Gastroesophageal sphincter (tissue), 4 donors: ENCODE data around the gene DGAT2. TPM values are rescaled to one million over a fixed set of nuclear protein-coding genes. Genes with fewer than 3 reads are reported as not detected.
A peak's percentile ranks its signal among the peaks of the same experiment; 100 is the strongest.

Source experiments
- ATAC-seq: fragments of 150-250 bp; one replicate; pipeline ENCODE4 v1.9.1; 2016; ENCODE audit warnings: mild to moderate bottlenecking, moderate library complexity
- H3K27ac ChIP-seq, 4 donors: fragments of 200-600 bp; sonication (generic) in 3 of 4; 1 replicate in 3 of 4; 2 replicates in 1 of 4; pipeline ENCODE4 v1.5.1; 2016 to 2019
- H3K27me3 ChIP-seq: fragments of 200-600 bp; sonication (generic); one replicate; pipeline ENCODE4 v1.5.1; 2019
- H3K36me3 ChIP-seq, 2 donors: fragments of 200-600 bp; sonication (generic); one replicate each; pipeline ENCODE4 v1.5.1; 2019; ENCODE audit warnings: control low read depth in 1 of 2
- H3K4me1 ChIP-seq, 3 donors: fragments of 200-600 bp; sonication (generic); 1 replicate in 2 of 3; 2 replicates in 1 of 3; pipeline ENCODE4 v1.5.1; 2016 to 2019; ENCODE audit warnings: control low read depth in 2 of 3
- H3K4me3 ChIP-seq, 2 donors: fragments of 200-600 bp; sonication (generic); one replicate each; pipeline ENCODE4 v1.5.1; 2019; ENCODE audit warnings: mild to moderate bottlenecking in 1 of 2, moderate library complexity in 1 of 2
- H3K9me3 ChIP-seq, 3 donors: fragments of 200-600 bp; sonication (generic); one replicate each; pipeline ENCODE4 v1.5.1; 2017 to 2019; ENCODE audit warnings: control low read depth in 2 of 3
- EP300 ChIP-seq: sonication (generic); formaldehyde crosslinking; IDR thresholded peaks from one replicate; pipeline ENCODE4 v1.6.1; 2017; ENCODE audit warnings: antibody characterized with exemption, mild to moderate bottlenecking
- POLR2A ChIP-seq, 2 donors: fragments of 450-650 bp; IDR thresholded peaks; one replicate each; pipeline ENCODE4 v1.6.1; 2017; ENCODE audit warnings: antibody characterized with exemption in 2 of 2, mild to moderate bottlenecking in 2 of 2, moderate library complexity in 1 of 2
- POLR2AphosphoS5 ChIP-seq: sonication (generic); formaldehyde crosslinking; IDR thresholded peaks from one replicate; pipeline ENCODE4 v1.6.1; 2017; ENCODE audit warnings: antibody characterized with exemption
- WGBS, 2 donors: methylation state at CpG; one replicate each; pipeline ENCODE4 v1.1.5; 2018; ENCODE audit warnings: low coverage in 1 of 2; 5-methylcytosine and 5-hydroxymethylcytosine counted together
- total RNA-seq, 4 donors: library from RNA; depleted of rRNA; stranded (reverse); fragments of >200 nt; gene quantifications; one replicate each; pipeline ENCODE4 v1.1.0, GENCODE V29; 2016
- TF ChIP-seq, protein P1 (sequence below), 4 experiments: fragments of 200-600 bp in 2 of 4; fragments of 450-650 bp in 2 of 4; sonication (generic) in 1 of 4; IDR thresholded peaks; one replicate each; pipeline ENCODE4 v1.5.1; 2017 to 2019; ENCODE audit warnings: antibody characterized with exemption in 4 of 4, mild to moderate bottlenecking in 2 of 4, moderate library complexity in 2 of 4

DGAT2 gene
- total RNA-seq, 4 donors from 2014 or later = 0.74 to 14.4 (median 1.5) TPM

- Histone ChIP-seq H3K27ac (peak overlapping the region in 2 of 4 donors; percentile 82 to 89), H3K4me3 (no peak overlapping the region), H3K27me3 (no peaks in the 10 kb centered on the region), H3K36me3 (no peaks in the 10 kb centered on the region), H3K4me1 (peaks cover 8 to 89% (median 24%) of the 10 kb centered on the region in 3 donors), H3K9me3 (no peaks in the 10 kb centered on the region)
- no peak for ATAC-seq
- TF ChIP-seq POLR2AphosphoS5 (no peak), POLR2A (IDR thresholded peaks at IDR 0.05) (no peak), EP300 (no peak)
- TF ChIP-seq, protein P1, sequence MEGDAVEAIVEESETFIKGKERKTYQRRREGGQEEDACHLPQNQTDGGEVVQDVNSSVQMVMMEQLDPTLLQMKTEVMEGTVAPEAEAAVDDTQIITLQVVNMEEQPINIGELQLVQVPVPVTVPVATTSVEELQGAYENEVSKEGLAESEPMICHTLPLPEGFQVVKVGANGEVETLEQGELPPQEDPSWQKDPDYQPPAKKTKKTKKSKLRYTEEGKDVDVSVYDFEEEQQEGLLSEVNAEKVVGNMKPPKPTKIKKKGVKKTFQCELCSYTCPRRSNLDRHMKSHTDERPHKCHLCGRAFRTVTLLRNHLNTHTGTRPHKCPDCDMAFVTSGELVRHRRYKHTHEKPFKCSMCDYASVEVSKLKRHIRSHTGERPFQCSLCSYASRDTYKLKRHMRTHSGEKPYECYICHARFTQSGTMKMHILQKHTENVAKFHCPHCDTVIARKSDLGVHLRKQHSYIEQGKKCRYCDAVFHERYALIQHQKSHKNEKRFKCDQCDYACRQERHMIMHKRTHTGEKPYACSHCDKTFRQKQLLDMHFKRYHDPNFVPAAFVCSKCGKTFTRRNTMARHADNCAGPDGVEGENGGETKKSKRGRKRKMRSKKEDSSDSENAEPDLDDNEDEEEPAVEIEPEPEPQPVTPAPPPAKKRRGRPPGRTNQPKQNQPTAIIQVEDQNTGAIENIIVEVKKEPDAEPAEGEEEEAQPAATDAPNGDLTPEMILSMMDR (IDR thresholded peaks at IDR 0.05) = no peak
- WGBS, 2 donors = 57 to 73% methylated on average over 4 of the region's 4 CpGs
Measured at GRCh38 chr11:75823946-75824345, 55.4 kb downstream of the DGAT2 start.

GRCh38 chr11:75826461-75827230 lies 58.1 kb downstream of the DGAT2 start:
- H3K27ac ChIP-seq = peak overlapping the region; percentile 77 to 94 (median 86)
- no peaks in the 10 kb centered on the region for H3K9me3 ChIP-seq
- TF ChIP-seq POLR2A (IDR thresholded peaks at IDR 0.05) (no peak), POLR2AphosphoS5 (no peak), EP300 (no peak)
- TF ChIP-seq, protein P1 (IDR thresholded peaks at IDR 0.05) = no peak
- 3 to 11% methylated on average over 4 of the region's 4 CpGs for WGBS, 2 donors
- peaks cover 8 to 97% (median 24%) of the 10 kb centered on the region in 3 donors for H3K4me1 ChIP-seq
- no peaks in the 10 kb centered on the region for H3K27me3 ChIP-seq
- peak; percentile 81 for ATAC-seq
- H3K4me3 ChIP-seq = peak overlapping the region in 1 of 2 donors; percentile 30
- no peaks in the 10 kb centered on the region for H3K36me3 ChIP-seq

- no peaks in the 10 kb centered on the region for H3K9me3 ChIP-seq
- no peak for ATAC-seq
- TF ChIP-seq EP300 = no peak
- no peaks in the 10 kb centered on the region for H3K36me3 ChIP-seq
- 21 to 51% methylated on average over 2 to 5 of the region's 5 CpGs for WGBS, 2 donors
- H3K27ac ChIP-seq = peak overlapping the region; percentile 77 to 94 (median 86)
- H3K4me1 ChIP-seq = peaks cover 8 to 98% (median 22%) of the 10 kb centered on the region in 3 donors
- H3K27me3 ChIP-seq = no peaks in the 10 kb centered on the region
- no peak overlapping the region for H3K4me3 ChIP-seq
Measured at GRCh38 chr11:75827562-75827961, 59.0 kb downstream of the DGAT2 start.

- no peak for ATAC-seq
- Histone ChIP-seq H3K27ac (no peak overlapping the region), H3K4me3 (no peak overlapping the region), H3K36me3 (no peaks in the 10 kb centered on the region), H3K4me1 (peaks cover 2 to 63% (median 12%) of the 10 kb centered on the region in 3 donors), H3K27me3 (no peaks in the 10 kb centered on the region), H3K9me3 (no peaks in the 10 kb centered on the region)
- WGBS, 2 donors = 92 to 96% methylated on average over 5 to 6 of the region's 6 CpGs
- TF ChIP-seq POLR2A (IDR thresholded peaks at IDR 0.05) = no peak
- TF ChIP-seq, protein P1 (IDR thresholded peaks at IDR 0.05) = no peak
- no peak for TF ChIP-seq POLR2AphosphoS5
- no peak for TF ChIP-seq EP300
Measured at GRCh38 chr11:75831915-75832502, 63.4 kb downstream of the DGAT2 start.

- H3K36me3 ChIP-seq = peaks cover 0 to 8% of the 10 kb centered on the region in 2 donors
- H3K9me3 ChIP-seq = no peaks in the 10 kb centered on the region
- no peak for ATAC-seq
- H3K4me1 ChIP-seq = peaks cover 0 to 42% (median 0%) of the 10 kb centered on the region in 3 donors
- TF ChIP-seq, protein P1 (IDR thresholded peaks at IDR 0.05) = no peak
- TF ChIP-seq EP300 = no peak
- TF ChIP-seq POLR2AphosphoS5 = no peak
- TF ChIP-seq POLR2A (IDR thresholded peaks at IDR 0.05) = no peak
- no peak overlapping the region for H3K4me3 ChIP-seq
- 77 to 87% methylated on average over 3 of the region's 3 CpGs for WGBS, 2 donors
- H3K27ac ChIP-seq = no peak overlapping the region
- no peaks in the 10 kb centered on the region for H3K27me3 ChIP-seq
Measured at GRCh38 chr11:75834728-75835127, 66.2 kb downstream of the DGAT2 start.
